ENCODE results near the gene STAT2.
"Not testable (repeated sequence)": the region's sequence is repeated elsewhere in the genome, so short reads cannot be mapped to it uniquely, and the experiment has no call there.

The STAT2 gene

GRCh38 chr12:56330936-56331490 lies 28.9 kb downstream of the STAT2 start:
- no peak for DNase-seq (ENCODE audit: low spot score)

GRCh38 chr12:56326533-56326932 lies 33.4 kb downstream of the STAT2 start:
- no peak for DNase-seq (ENCODE audit: low spot score)

- DNase-seq (ENCODE audit: low spot score) = no peak
These were observed 33.8 kb downstream of the STAT2 start for GRCh38 chr12:56326126-56326525.

- DNase-seq (ENCODE audit: low spot score) = no peak
These were observed 35.7 kb downstream of the STAT2 start for GRCh38 chr12:56324206-56324605.

GRCh38 chr12:56321610-56322009 lies 38.3 kb downstream of the STAT2 start:
- not testable (repeated sequence) for DNase-seq (ENCODE audit: low spot score)

- DNase-seq (ENCODE audit: low spot score) = no peak
These were observed 38.9 kb downstream of the STAT2 start for GRCh38 chr12:56321027-56321426.

- no peak for DNase-seq (ENCODE audit: low spot score)
These were observed 42.2 kb downstream of the STAT2 start for GRCh38 chr12:56317675-56318074.

- peak; percentile 96 for DNase-seq (ENCODE audit: low spot score)
These were observed 44.1 kb downstream of the STAT2 start, which contains the start of gene CNPY2 for GRCh38 chr12:56315622-56316473. Gene CNPY2 (minus strand): TSS chr12:56315988. CDS start chr12:56315217, 771 bp downstream.

- no peak for DNase-seq (ENCODE audit: low spot score)
These were observed 44.7 kb downstream of the STAT2 start for GRCh38 chr12:56315249-56315621.

- no peak for DNase-seq (ENCODE audit: low spot score)
These were observed 48.9 kb downstream of the STAT2 start for GRCh38 chr12:56311003-56311402.

- no peak for DNase-seq (ENCODE audit: low spot score)
These were observed 51.2 kb downstream of the STAT2 start for GRCh38 chr12:56308714-56309113.

GRCh38 chr12:56307221-56307965 lies 52.5 kb downstream of the STAT2 start:
- DNase-seq (ENCODE audit: low spot score) = no peak

- DNase-seq (ENCODE audit: low spot score) = no peak
These were observed 54.9 kb downstream of the STAT2 start for GRCh38 chr12:56304872-56305590.

GRCh38 chr12:56304276-56304675 lies 55.6 kb downstream of the STAT2 start:
- no peak for DNase-seq (ENCODE audit: low spot score)

GRCh38 chr12:56300644-56301464 lies 59.1 kb downstream of the STAT2 start:
- DNase-seq (ENCODE audit: low spot score) = no peak

- peak; percentile 99 for DNase-seq (ENCODE audit: low spot score)
These were observed 59.9 kb downstream of the STAT2 start, which contains the start of gene CS for GRCh38 chr12:56299853-56300643. Gene CS (minus strand): TSS chr12:56300330. CDS start chr12:56300201, 129 bp downstream.

- DNase-seq (ENCODE audit: low spot score) = peak; percentile 20
These were observed 60.5 kb downstream of the STAT2 start for GRCh38 chr12:56299308-56299852.

- DNase-seq (ENCODE audit: low spot score) = no peak
These were observed 61.1 kb downstream of the STAT2 start for GRCh38 chr12:56298828-56299227.

GRCh38 chr12:56297400-56297799 lies 62.5 kb downstream of the STAT2 start:
- no peak for DNase-seq (ENCODE audit: low spot score)

- no peak for DNase-seq (ENCODE audit: low spot score)
These were observed 63.6 kb downstream of the STAT2 start for GRCh38 chr12:56296295-56296694.

Data from GM03348 (cell line).